Stimulated activated CD4-positive, alpha-beta T cell treated with anti-CD3 and anti-CD28 coated beads, Interleukin-1b, Interleukin-23, amount 100 ng/mL, for 1 hour (primary cell): ENCODE measurements around the gene SLAMF7.

Experiments used
- DNase-seq, 2 donors: peaks; one replicate each; pipeline ENCODE4 v3.0.0-alpha.2; 2020; ENCODE audit warnings: low read depth in 2 of 2

SLAMF7 gene

GRCh38 chr1:160745551-160745950 is 6.5 kb downstream of the SLAMF7 start:
- DNase-seq = no peak

- no peak for DNase-seq
Observed at GRCh38 chr1:160746836-160747500, 7.9 kb downstream of the SLAMF7 start.

GRCh38 chr1:160747717-160748116 is 8.7 kb downstream of the SLAMF7 start:
- DNase-seq = no peak

- DNase-seq = no peak
Observed at GRCh38 chr1:160748181-160748877, 9.3 kb downstream of the SLAMF7 start.

GRCh38 chr1:160748878-160749269 is 9.8 kb downstream of the SLAMF7 start:
- no peak for DNase-seq

GRCh38 chr1:160750608-160751007 is 11.6 kb downstream of the SLAMF7 start:
- no peak for DNase-seq

GRCh38 chr1:160752406-160752805 is 13.4 kb downstream of the SLAMF7 start:
- DNase-seq = no peak

GRCh38 chr1:160752924-160753323 is 13.9 kb downstream of the SLAMF7 start:
- no peak for DNase-seq

GRCh38 chr1:160753594-160753993 is 14.5 kb downstream of the SLAMF7 start:
- no peak for DNase-seq

- DNase-seq = no peak
Observed at GRCh38 chr1:160755461-160755860, 16.4 kb downstream of the SLAMF7 start.

GRCh38 chr1:160755911-160756848 is 17.1 kb downstream of the SLAMF7 start:
- DNase-seq = no peak

- no peak for DNase-seq
Observed at GRCh38 chr1:160756849-160757201, 17.8 kb downstream of the SLAMF7 start.

GRCh38 chr1:160758521-160758920 is 19.5 kb downstream of the SLAMF7 start:
- no peak for DNase-seq

- no peak for DNase-seq
Observed at GRCh38 chr1:160759740-160760139, 20.7 kb downstream of the SLAMF7 start.

GRCh38 chr1:160761046-160761445 is 22.0 kb downstream of the SLAMF7 start:
- no peak for DNase-seq

GRCh38 chr1:160761886-160762285 is 22.8 kb downstream of the SLAMF7 start:
- no peak for DNase-seq

- no peak for DNase-seq
Observed at GRCh38 chr1:160763993-160764392, 24.9 kb downstream of the SLAMF7 start.

- DNase-seq = no peak
Observed at GRCh38 chr1:160767395-160768294, 28.6 kb downstream of the SLAMF7 start.

- peak; percentile 61 to 77 for DNase-seq
Observed at GRCh38 chr1:160768295-160768657, 29.2 kb downstream of the SLAMF7 start.

- no peak for DNase-seq
Observed at GRCh38 chr1:160772331-160772730, 33.3 kb downstream of the SLAMF7 start.

GRCh38 chr1:160773093-160773492 is 34.0 kb downstream of the SLAMF7 start:
- DNase-seq = no peak
